CD8-positive, alpha-beta memory T cell (primary cell): Measurements from ENCODE around the gene CEP104. TPM values are rescaled to one million over a fixed set of nuclear protein-coding genes. Genes with fewer than 3 reads are reported as not detected.

Source experiments
- CTCF ChIA-PET: fragments of 350-600 bp; sonication (Branson Sonifier 250); formaldehyde crosslinking; loops from one replicate; lab custom pipeline; 2021; ENCODE audit warnings: antibody characterized with exemption; lab: Charles Lee
- POLR2A ChIA-PET: fragments of 350-600 bp; sonication (Branson Sonifier 250); formaldehyde crosslinking; loops from one replicate; lab custom pipeline; 2021; ENCODE audit warnings: antibody characterized with exemption; lab: Charles Lee
- DNase-seq, 5 donors: peaks; one replicate each; pipeline versions ENCODE4 v3.0.0 to v3.0.0-alpha.2; 2020 to 2022; ENCODE audit warnings: mixed read lengths in 1 of 5
- H3K27ac ChIP-seq: one replicate; pipeline ENCODE4 v1.7.0; 2013; ENCODE audit warnings: low read depth, mild to moderate bottlenecking, low read length, moderate library complexity
- H3K27me3 ChIP-seq: 2 replicates; pipeline ENCODE4 v1.7.0; 2013; ENCODE audit warnings: low read length, mild to moderate bottlenecking; ENCODE audit not compliant: insufficient read depth, poor library complexity, severe bottlenecking
- H3K36me3 ChIP-seq: 2 replicates; pipeline ENCODE4 v1.7.0; 2013; ENCODE audit warnings: mild to moderate bottlenecking, low read length, moderate library complexity; ENCODE audit not compliant: insufficient read depth
- H3K4me1 ChIP-seq: 2 replicates; pipeline ENCODE4 v1.7.0; 2013; ENCODE audit warnings: mild to moderate bottlenecking, low read length, moderate library complexity; ENCODE audit not compliant: insufficient read depth
- H3K4me3 ChIP-seq: 2 replicates; pipeline ENCODE4 v1.7.0; 2013; ENCODE audit warnings: mild to moderate bottlenecking, low read length
- H3K9me3 ChIP-seq: 2 replicates; pipeline ENCODE4 v1.7.0; 2013; ENCODE audit warnings: mild to moderate bottlenecking, low read length
- H3K27ac Mint-ChIP-seq, 8 donors: one replicate each; pipeline ENCODE4 v1.8.0; 2020 to 2021; ENCODE audit warnings: mixed read lengths in 8 of 8, mild to moderate bottlenecking in 6 of 8, inconsistent platforms in 3 of 8, moderate library complexity in 3 of 8
- H3K27me3 Mint-ChIP-seq, 2 donors: one replicate each; pipeline ENCODE4 v1.8.0; 2020 to 2021; ENCODE audit warnings: mixed read lengths in 2 of 2, mild to moderate bottlenecking in 1 of 2, moderate library complexity in 1 of 2
- H3K36me3 Mint-ChIP-seq, 3 donors: one replicate each; pipeline ENCODE4 v1.8.0; 2020 to 2021; ENCODE audit warnings: mixed read lengths in 3 of 3, inconsistent platforms in 1 of 3, mild to moderate bottlenecking in 1 of 3
- H3K4me1 Mint-ChIP-seq, 3 donors: one replicate each; pipeline ENCODE4 v1.8.0; 2020 to 2021; ENCODE audit warnings: mixed read lengths in 3 of 3, inconsistent platforms in 1 of 3, mild to moderate bottlenecking in 1 of 3
- H3K4me3 Mint-ChIP-seq, 7 donors: one replicate each; pipeline ENCODE4 v1.8.0; 2020 to 2021; ENCODE audit warnings: mixed read lengths in 7 of 7, mild to moderate bottlenecking in 6 of 7, moderate library complexity in 4 of 7, inconsistent platforms in 2 of 7
- H3K9me3 Mint-ChIP-seq, 5 donors: one replicate each; pipeline ENCODE4 v1.8.0; 2020 to 2022; ENCODE audit warnings: mixed read lengths in 5 of 5, mild to moderate bottlenecking in 3 of 5, moderate library complexity in 2 of 5, inconsistent platforms in 1 of 5
- polyA plus RNA-seq: library from polyadenylated mRNA; unstranded; fragments of 300-500 nt; fragmentation: Illumina TruSeq; gene quantifications from one replicate; pipeline ENCODE4 v1.2.3, GENCODE V29; 2021
- total RNA-seq, 2 experiments: library from RNA; stranded (reverse); gene quantifications; one replicate each; pipeline ENCODE4 v1.2.3, GENCODE V29; 2021

Gene CEP104
- total and polyA plus RNA-seq, 3 experiments from 2014 or later: 29.4 to 47.0 (median 45.0) TPM

- Histone ChIP-seq H3K4me1 (no peaks in the 10 kb centered on the region), H3K4me3 (no peak overlapping the region), H3K9me3 (no peaks in the 10 kb centered on the region), H3K36me3 (peaks cover 15% of the 10 kb centered on the region), H3K27me3 (no peaks in the 10 kb centered on the region), H3K27ac (no peak overlapping the region)
- ChIA-PET CTCF (no interaction called here), POLR2A (no interaction called here)
- Mint-ChIP-seq H3K27me3 (no peaks in the 10 kb centered on the region), H3K36me3 (peaks cover 7 to 44% (median 10%) of the 10 kb centered on the region in 3 donors), H3K9me3 (no peaks in the 10 kb centered on the region), H3K4me1 (peaks cover 0 to 13% (median 5%) of the 10 kb centered on the region in 3 donors), H3K27ac (no peak overlapping the region), H3K4me3 (no peak overlapping the region)
- peak in 1 of 5 donors; percentile 43 for DNase-seq
These were observed 79.1 kb downstream of the CEP104 start for GRCh38 chr1:3777647-3778589.

GRCh38 chr1:3777078-3777547, 79.9 kb downstream of the CEP104 start:
- peaks cover 7 to 36% (median 10%) of the 10 kb centered on the region in 3 donors for H3K36me3 Mint-ChIP-seq
- no peaks in the 10 kb centered on the region for H3K9me3 Mint-ChIP-seq
- H3K27me3 Mint-ChIP-seq: no peaks in the 10 kb centered on the region
- peak in 1 of 5 donors; percentile 30 for DNase-seq
- peak overlapping the region; percentile 61 for H3K27ac ChIP-seq
- H3K4me3 Mint-ChIP-seq: no peak overlapping the region
- H3K4me3 ChIP-seq: no peak overlapping the region
- peak overlapping the region in 3 of 8 donors; percentile 36 to 92 (median 75) for H3K27ac Mint-ChIP-seq
- no peaks in the 10 kb centered on the region for H3K9me3 ChIP-seq
- peaks cover 8% of the 10 kb centered on the region for H3K36me3 ChIP-seq
- ChIA-PET CTCF (no interaction called here), POLR2A (no interaction called here)
- H3K4me1 Mint-ChIP-seq: peaks cover 0 to 14% (median 5%) of the 10 kb centered on the region in 3 donors
- H3K27me3 ChIP-seq: no peaks in the 10 kb centered on the region
- H3K4me1 ChIP-seq: no peaks in the 10 kb centered on the region

GRCh38 chr1:3776231-3776961, 80.6 kb downstream of the CEP104 start:
- no peaks in the 10 kb centered on the region for H3K27me3 ChIP-seq
- Mint-ChIP-seq H3K4me1 (peaks cover 0 to 20% (median 7%) of the 10 kb centered on the region in 3 donors), H3K4me3 (peak overlapping the region in 2 of 7 donors; percentile 13 to 71), H3K27me3 (no peaks in the 10 kb centered on the region), H3K9me3 (no peaks in the 10 kb centered on the region), H3K36me3 (peaks cover 7 to 29% (median 8%) of the 10 kb centered on the region in 3 donors), H3K27ac (peak overlapping the region in 2 of 8 donors; percentile 33 to 36)
- no peak overlapping the region for H3K4me3 ChIP-seq
- no peaks in the 10 kb centered on the region for H3K9me3 ChIP-seq
- peaks cover 6% of the 10 kb centered on the region for H3K4me1 ChIP-seq
- H3K27ac ChIP-seq: peak overlapping the region; percentile 61
- peak in 1 of 5 donors; percentile 39 for DNase-seq
- peaks cover under 1% of the 10 kb centered on the region for H3K36me3 ChIP-seq
- ChIA-PET POLR2A (no interaction called here), CTCF (interaction anchor here (0.6 to 2.0 kb wide), 10 partner anchors 8 to 323 kb away, joined by 3 to 8 read pairs (median 4); no protein-coding TSS in a partner anchor)

GRCh38 chr1:3775490-3776230, 81.4 kb downstream of the CEP104 start:
- Mint-ChIP-seq H3K4me1 (peaks cover 0 to 22% (median 7%) of the 10 kb centered on the region in 3 donors), H3K9me3 (no peaks in the 10 kb centered on the region), H3K27me3 (no peaks in the 10 kb centered on the region), H3K27ac (peak overlapping the region in 1 of 8 donors; percentile 83), H3K36me3 (peaks cover 7 to 22% (median 8%) of the 10 kb centered on the region in 3 donors), H3K4me3 (peak overlapping the region in 1 of 7 donors; percentile 71)
- CTCF ChIA-PET: interaction anchor here (0.6 to 2.0 kb wide), 11 partner anchors 9 to 323 kb away, joined by 3 to 8 read pairs (median 3); no protein-coding TSS in a partner anchor
- peak; percentile 24 to 64 (median 28) for DNase-seq
- Histone ChIP-seq H3K36me3 (no peaks in the 10 kb centered on the region), H3K4me3 (no peak overlapping the region), H3K27me3 (no peaks in the 10 kb centered on the region), H3K9me3 (no peaks in the 10 kb centered on the region), H3K27ac (peak overlapping the region; percentile 61), H3K4me1 (peaks cover 12% of the 10 kb centered on the region)
- POLR2A ChIA-PET: interaction anchor here (0.6 kb wide), 1 partner anchor 8 kb away, joined by 3 read pairs; no protein-coding TSS in a partner anchor

- H3K27me3 ChIP-seq: no peaks in the 10 kb centered on the region
- ChIA-PET POLR2A (no interaction called here), CTCF (interaction anchor here (0.7 to 2.0 kb wide), 5 partner anchors 11 to 322 kb away, joined by 3 to 8 read pairs (median 5); no protein-coding TSS in a partner anchor)
- peak in 1 of 5 donors; percentile 41 for DNase-seq
- H3K27ac ChIP-seq: peak overlapping the region; percentile 61
- Mint-ChIP-seq H3K27me3 (no peaks in the 10 kb centered on the region), H3K4me1 (peaks cover 0 to 22% (median 7%) of the 10 kb centered on the region in 3 donors), H3K27ac (no peak overlapping the region), H3K4me3 (no peak overlapping the region), H3K36me3 (peaks cover 3 to 15% (median 4%) of the 10 kb centered on the region in 3 donors), H3K9me3 (no peaks in the 10 kb centered on the region)
- H3K36me3 ChIP-seq: no peaks in the 10 kb centered on the region
- H3K4me3 ChIP-seq: no peak overlapping the region
- peaks cover 12% of the 10 kb centered on the region for H3K4me1 ChIP-seq
- H3K9me3 ChIP-seq: no peaks in the 10 kb centered on the region
These were observed 82.0 kb downstream of the CEP104 start for GRCh38 chr1:3774946-3775489.

GRCh38 chr1:3774276-3774945, 82.6 kb downstream of the CEP104 start:
- no peaks in the 10 kb centered on the region for H3K9me3 ChIP-seq
- Mint-ChIP-seq H3K4me1 (peaks cover 0 to 22% (median 7%) of the 10 kb centered on the region in 3 donors), H3K4me3 (no peak overlapping the region), H3K27ac (no peak overlapping the region), H3K36me3 (peaks cover 0 to 9% (median 0%) of the 10 kb centered on the region in 3 donors), H3K9me3 (no peaks in the 10 kb centered on the region), H3K27me3 (no peaks in the 10 kb centered on the region)
- no peak overlapping the region for H3K4me3 ChIP-seq
- ChIA-PET POLR2A (no interaction called here), CTCF (no interaction called here)
- no peaks in the 10 kb centered on the region for H3K27me3 ChIP-seq
- peak overlapping the region; percentile 73 for H3K27ac ChIP-seq
- peaks cover 12% of the 10 kb centered on the region for H3K4me1 ChIP-seq
- DNase-seq: peak in 1 of 5 donors; percentile 48
- no peaks in the 10 kb centered on the region for H3K36me3 ChIP-seq
